Left ventricle myocardium inferior (tissue), 1 donor: ENCODE measurements around the gene SUGT1. TPM values are rescaled to one million over a fixed set of nuclear protein-coding genes. Genes with fewer than 3 reads are reported as not detected.
A peak's percentile ranks its signal among the peaks of the same experiment; 100 is the strongest.
"Not testable (repeated sequence)": the region's sequence is repeated elsewhere in the genome, so short reads cannot be mapped to it uniquely, and the experiment has no call there.

ENCODE experiments used
- DNase-seq: peaks from one replicate; pipeline ENCODE4 v3.0.0-alpha.2; 2020
- H3K27ac ChIP-seq: fragments of 200-600 bp; replicated peaks from 2 replicates; pipeline ENCODE4 v1.8.0; 2021
- H3K27me3 ChIP-seq: fragments of 200-600 bp; 2 replicates; pipeline ENCODE4 v1.8.0; 2021; ENCODE audit warnings: low read depth
- H3K36me3 ChIP-seq: fragments of 200-600 bp; 2 replicates; pipeline ENCODE4 v1.8.0; 2021
- H3K4me1 ChIP-seq: fragments of 200-600 bp; 2 replicates; pipeline ENCODE4 v1.8.0; 2021
- H3K4me3 ChIP-seq: fragments of 200-600 bp; 2 replicates; pipeline ENCODE4 v1.8.0; 2021; ENCODE audit warnings: mild to moderate bottlenecking, moderate library complexity
- H3K9me3 ChIP-seq: fragments of 200-600 bp; replicated peaks from 2 replicates; pipeline ENCODE4 v1.8.0; 2021
- CTCF ChIP-seq: fragments of 200-600 bp; IDR thresholded peaks from 2 replicates; pipeline ENCODE4 v1.8.0; 2021; ENCODE audit warnings: antibody characterized with exemption, mild to moderate bottlenecking, borderline replicate concordance
- intact Hi-C: fragments of 100-400 bp; cut with micrococcal nuclease; formaldehyde crosslinking; loops from one replicate; pipeline ENCODE4 v1.11.0; 2022
- total RNA-seq: library from RNA; stranded (reverse); fragmentation: NEBNext Ultra II Directional; extraction: Animal tissue kit (Norgen Biotek cat#: 25700); gene quantifications from one replicate; pipeline ENCODE4 v1.2.1, GENCODE V29; 2021
- donor health status: DM: no; HTN: yes; CAD: no; lungs with severe emphysema.

The SUGT1 gene
- total RNA-seq, 1 donor from 2014 or later: 57.8 TPM

- intact Hi-C loops: no loop called here
- Histone ChIP-seq H3K27me3 (no peaks in the 10 kb centered on the region), H3K4me3 (no peak overlapping the region), H3K36me3 (peaks cover 4% of the 10 kb centered on the region), H3K9me3 (no peaks in the 10 kb centered on the region), H3K27ac (no peak overlapping the region), H3K4me1 (peaks cover 26% of the 10 kb centered on the region)
- DNase-seq: no peak
- TF ChIP-seq CTCF: no peak
These were observed 36.8 kb upstream of the SUGT1 start for GRCh38 chr13:52615812-52616211.

- Histone ChIP-seq H3K4me1 (peaks cover 26% of the 10 kb centered on the region), H3K27me3 (no peaks in the 10 kb centered on the region), H3K4me3 (peak overlapping the region; percentile 79), H3K27ac (peak overlapping the region; percentile 86), H3K36me3 (peaks cover 6% of the 10 kb centered on the region), H3K9me3 (no peaks in the 10 kb centered on the region)
- no peak for TF ChIP-seq CTCF
- DNase-seq: peak; percentile 73
- intact Hi-C loops: no loop called here
These were observed 35.3 kb upstream of the SUGT1 start for GRCh38 chr13:52617070-52618060.

- peak overlapping the region; percentile 36 for H3K27ac ChIP-seq
- H3K4me1 ChIP-seq, DNase-seq, H3K27me3 ChIP-seq, intact Hi-C loops, H3K9me3 ChIP-seq: not testable (repeated sequence)
- peaks cover 61% of the 10 kb centered on the region for H3K36me3 ChIP-seq
- peak overlapping the region; percentile 32 for H3K4me3 ChIP-seq
These were observed 21.4 kb upstream of the SUGT1 start for GRCh38 chr13:52631083-52631690.

- H3K36me3 ChIP-seq: peaks cover 42% of the 10 kb centered on the region
- intact Hi-C loops: no loop called here
- no peak for TF ChIP-seq CTCF
These were observed 13.8 kb upstream of the SUGT1 start for GRCh38 chr13:52638666-52639328.

GRCh38 chr13:52642131-52642530 is 10.5 kb upstream of the SUGT1 start, which contains the start of gene HNRNPA1L2:
Gene HNRNPA1L2, plus strand, starts transcription at chr13:52642431. Its CDS starts 62 bp downstream, at chr13:52642493.
- Histone ChIP-seq H3K36me3 (peaks cover 35% of the 10 kb centered on the region), H3K27ac (no peak within 1 kb of the TSS), H3K9me3 (no peaks in the 10 kb centered on the region), H3K4me3 (no peak within 1 kb of the TSS), H3K4me1 (no peaks in the 10 kb centered on the region), H3K27me3 (no peaks in the 10 kb centered on the region)
- DNase-seq: no peak
- no peak for TF ChIP-seq CTCF
- intact Hi-C loops: no loop called here

More at GRCh38 chr13:52638666-52639328, 13.8 kb upstream of the SUGT1 start:
- no peaks in the 10 kb centered on the region for H3K9me3 ChIP-seq
- H3K4me1 ChIP-seq: no peaks in the 10 kb centered on the region
- DNase-seq: no peak
- no peaks in the 10 kb centered on the region for H3K27me3 ChIP-seq
- no peak overlapping the region for H3K27ac ChIP-seq
- H3K4me3 ChIP-seq: no peak overlapping the region
